Stomach (tissue), 9 donors: Measurements from ENCODE around the gene AUTS2. TPM values are rescaled to one million over a fixed set of nuclear protein-coding genes. Genes with fewer than 3 reads are reported as not detected.

Experiments used
- DNase-seq, 2 donors: peaks; one replicate each; pipeline versions ENCODE4 v3.0.0 to v3.0.0-alpha.2; 2013 to 2019
- H3K27ac ChIP-seq, 5 donors: fragments of 200-600 bp in 4 of 5; sonication (generic) in 4 of 5; one replicate each; pipeline ENCODE4 v1.5.1; 2013 to 2019; ENCODE audit warnings: mild to moderate bottlenecking in 1 of 5, moderate library complexity in 1 of 5
- H3K27me3 ChIP-seq, 3 donors: fragments of 200-600 bp; sonication (generic); one replicate each; pipeline ENCODE4 v1.5.1; 2017 to 2019; ENCODE audit warnings: mixed run types in 1 of 3
- H3K36me3 ChIP-seq, 4 donors: fragments of 200-600 bp; sonication (generic); 1 replicate in 3 of 4; 2 replicates in 1 of 4; pipeline ENCODE4 v1.5.1; 2016 to 2019
- H3K4me1 ChIP-seq, 4 donors: fragments of 200-600 bp; sonication (generic); one replicate each; pipeline ENCODE4 v1.5.1; 2016 to 2019
- H3K4me3 ChIP-seq, 4 donors: fragments of 200-600 bp; sonication (generic) in 3 of 4; one replicate each; pipeline ENCODE4 v1.5.1; 2016 to 2019; ENCODE audit warnings: mild to moderate bottlenecking in 1 of 4
- H3K9me3 ChIP-seq, 4 donors: fragments of 200-600 bp; sonication (generic); one replicate each; pipeline ENCODE4 v1.5.1; 2016 to 2019
- EP300 ChIP-seq: sonication (generic); formaldehyde crosslinking; IDR thresholded peaks from one replicate; pipeline ENCODE4 v1.6.1; 2017; ENCODE audit warnings: antibody characterized with exemption
- POLR2A ChIP-seq, 4 donors: fragments of 450-650 bp; IDR thresholded peaks; one replicate each; pipeline ENCODE4 v1.6.1; 2016; ENCODE audit warnings: antibody characterized with exemption in 4 of 4, control low read depth in 2 of 4, mild to moderate bottlenecking in 1 of 4, moderate library complexity in 1 of 4
- POLR2AphosphoS5 ChIP-seq, 3 donors: sonication (generic); formaldehyde crosslinking; IDR thresholded peaks; one replicate each; pipeline ENCODE4 v1.6.1; 2016; ENCODE audit warnings: antibody characterized with exemption in 3 of 3
- WGBS, 5 donors: extraction: QIAGEN DNeasy Blood & Tissue Kit in 3 of 5; methylation state at CpG; one replicate each; pipeline versions ENCODE4 v1.1.5 to v1.1.7; 2013 to 2018; 5-methylcytosine and 5-hydroxymethylcytosine counted together
- intact Hi-C: fragments of 100-400 bp; cut with DNase I; formaldehyde crosslinking; loops from one replicate; pipeline ENCODE4 v1.15.1; 2023; ENCODE audit warnings: low total_unique reads
- polyA plus RNA-seq, 3 donors: library from polyadenylated mRNA; stranded (reverse); fragments of 200-250 nt; gene quantifications; one replicate each; pipeline ENCODE4 v1.2.3, GENCODE V29; 2013
- total RNA-seq, 5 donors: library from RNA; depleted of rRNA; stranded (reverse); fragments of >200 nt; gene quantifications; one replicate each; pipeline versions ENCODE4 v1.1.0 to v1.2.3, GENCODE V29; 2014 to 2016
- TF ChIP-seq, protein P1 (sequence below), 7 experiments: fragments of 450-650 bp in 4 of 7; fragments of 200-600 bp in 3 of 7; sonication (generic) in 3 of 7; IDR thresholded peaks; one replicate each; pipeline ENCODE4 v1.5.1; 2016 to 2019; ENCODE audit warnings: antibody characterized with exemption in 7 of 7, control low read depth in 2 of 7, mild to moderate bottlenecking in 1 of 7
- donor health status: healthy with polysubstance abuse.
- donor health status: Bipolar disorder and iron deficiency.
- donor health status: healthy.

The AUTS2 gene
- total and polyA plus RNA-seq, 8 donors, result 3.8 to 90.3 (median 38.1) TPM

DNA sequence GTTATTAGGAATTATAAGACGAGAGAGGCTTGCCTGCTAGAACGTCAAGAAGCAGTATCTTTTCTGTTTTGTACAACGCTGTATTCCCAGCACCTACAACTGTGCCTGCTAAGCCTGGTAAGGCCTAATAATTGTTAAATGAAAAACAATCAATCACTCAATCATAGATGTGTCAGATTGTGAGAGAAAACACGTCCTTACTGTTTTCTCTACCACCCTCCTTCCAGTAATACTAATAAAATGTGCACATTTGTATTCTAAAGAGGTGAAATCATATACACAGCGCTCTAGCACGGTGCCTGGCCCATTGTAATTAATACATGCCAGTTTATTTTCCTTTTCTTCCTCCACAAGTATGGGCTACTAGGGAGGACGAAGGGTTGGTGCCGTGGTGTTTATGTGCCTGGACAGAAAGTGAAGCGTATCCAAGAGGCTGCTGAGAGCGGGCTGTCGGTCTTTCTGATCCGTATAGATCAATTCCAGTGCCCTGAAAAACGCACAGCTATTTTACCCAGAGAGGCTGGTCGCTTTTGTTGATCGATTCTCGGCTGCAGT, 1.5 kb upstream of the AUTS2 start:
- no peak for DNase-seq
- H3K27ac ChIP-seq, result peak overlapping the region; percentile 68 to 89 (median 85)
- peaks cover 26 to 47% (median 37%) of the 10 kb centered on the region in 4 donors for H3K4me1 ChIP-seq
- no peaks in the 10 kb centered on the region for H3K36me3 ChIP-seq
- no peaks in the 10 kb centered on the region for H3K9me3 ChIP-seq
- peak overlapping the region; percentile 61 to 89 (median 81) for H3K4me3 ChIP-seq
- TF ChIP-seq POLR2A (IDR thresholded peaks at IDR 0.05) (no peak), EP300 (no peak), POLR2AphosphoS5 (IDR thresholded peaks at IDR 0.05) (no peak)
- TF ChIP-seq, protein P1, sequence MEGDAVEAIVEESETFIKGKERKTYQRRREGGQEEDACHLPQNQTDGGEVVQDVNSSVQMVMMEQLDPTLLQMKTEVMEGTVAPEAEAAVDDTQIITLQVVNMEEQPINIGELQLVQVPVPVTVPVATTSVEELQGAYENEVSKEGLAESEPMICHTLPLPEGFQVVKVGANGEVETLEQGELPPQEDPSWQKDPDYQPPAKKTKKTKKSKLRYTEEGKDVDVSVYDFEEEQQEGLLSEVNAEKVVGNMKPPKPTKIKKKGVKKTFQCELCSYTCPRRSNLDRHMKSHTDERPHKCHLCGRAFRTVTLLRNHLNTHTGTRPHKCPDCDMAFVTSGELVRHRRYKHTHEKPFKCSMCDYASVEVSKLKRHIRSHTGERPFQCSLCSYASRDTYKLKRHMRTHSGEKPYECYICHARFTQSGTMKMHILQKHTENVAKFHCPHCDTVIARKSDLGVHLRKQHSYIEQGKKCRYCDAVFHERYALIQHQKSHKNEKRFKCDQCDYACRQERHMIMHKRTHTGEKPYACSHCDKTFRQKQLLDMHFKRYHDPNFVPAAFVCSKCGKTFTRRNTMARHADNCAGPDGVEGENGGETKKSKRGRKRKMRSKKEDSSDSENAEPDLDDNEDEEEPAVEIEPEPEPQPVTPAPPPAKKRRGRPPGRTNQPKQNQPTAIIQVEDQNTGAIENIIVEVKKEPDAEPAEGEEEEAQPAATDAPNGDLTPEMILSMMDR (IDR thresholded peaks at IDR 0.05), result no peak
- H3K27me3 ChIP-seq, result peaks cover 0 to 37% (median 29%) of the 10 kb centered on the region in 3 donors
- intact Hi-C loops, result no loop called here
- WGBS, 5 donors, result 9 to 14% (median 12%) methylated on average over 16 of the region's 16 CpGs

DNA sequence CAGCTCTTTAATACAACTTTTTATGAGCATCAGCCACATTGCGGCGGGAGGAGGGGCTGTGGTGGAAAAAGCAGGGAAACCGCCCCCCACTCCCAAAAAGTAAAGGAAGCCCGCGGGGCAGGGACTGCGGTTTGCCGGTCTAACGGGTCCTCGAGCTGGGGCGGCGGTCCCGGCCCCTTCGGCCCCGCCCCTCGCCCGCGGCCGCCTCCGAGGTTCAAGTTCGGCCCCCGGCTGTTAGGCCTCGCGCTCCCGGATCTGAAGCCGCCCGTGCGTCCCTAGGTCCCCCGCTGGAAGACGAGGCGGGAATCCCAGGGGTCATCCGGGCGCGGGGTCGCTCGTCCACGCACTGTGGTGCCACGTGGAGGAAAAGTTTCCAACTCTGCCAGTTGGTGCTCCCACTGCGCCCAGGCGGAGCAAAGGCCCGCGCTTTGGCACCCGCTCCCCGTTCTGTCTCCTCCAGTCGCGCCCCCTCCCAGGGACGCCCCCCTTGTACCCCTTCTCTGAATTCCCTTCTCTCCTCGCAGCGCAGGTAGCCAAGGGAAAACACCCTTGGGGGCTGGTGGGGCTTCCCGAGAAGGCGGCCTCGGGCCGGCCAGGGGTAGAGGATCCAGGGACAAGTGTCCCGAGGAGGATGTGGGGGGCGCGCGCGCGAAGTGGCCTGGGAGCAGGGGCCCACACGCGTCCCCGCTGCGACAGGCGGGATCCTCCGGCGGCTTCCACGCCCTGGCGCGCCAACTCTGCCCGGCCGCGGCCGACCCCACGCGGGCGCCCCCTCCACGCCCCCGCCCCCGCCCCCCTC, 798 bp upstream of the AUTS2 start:
- 0 to 3% (median 1%) methylated on average over 16 to 76 of the region's 78 CpGs for WGBS, 5 donors
- Histone ChIP-seq H3K27ac (peak overlapping the region; percentile 68 to 89 (median 85)), H3K36me3 (no peaks in the 10 kb centered on the region), H3K9me3 (no peaks in the 10 kb centered on the region), H3K4me1 (peaks cover 26 to 47% (median 37%) of the 10 kb centered on the region in 4 donors), H3K4me3 (peak overlapping the region; percentile 61 to 89 (median 81)), H3K27me3 (peaks cover 0 to 37% (median 29%) of the 10 kb centered on the region in 3 donors)
- DNase-seq, result peak; percentile 26 to 79
- no peak for TF ChIP-seq EP300
- no peak for TF ChIP-seq POLR2A (IDR thresholded peaks at IDR 0.05)
- TF ChIP-seq, protein P1 (IDR thresholded peaks at IDR 0.05), result no peak
- no peak for TF ChIP-seq POLR2AphosphoS5 (IDR thresholded peaks at IDR 0.05)
- intact Hi-C loops, result no loop called here

DNA sequence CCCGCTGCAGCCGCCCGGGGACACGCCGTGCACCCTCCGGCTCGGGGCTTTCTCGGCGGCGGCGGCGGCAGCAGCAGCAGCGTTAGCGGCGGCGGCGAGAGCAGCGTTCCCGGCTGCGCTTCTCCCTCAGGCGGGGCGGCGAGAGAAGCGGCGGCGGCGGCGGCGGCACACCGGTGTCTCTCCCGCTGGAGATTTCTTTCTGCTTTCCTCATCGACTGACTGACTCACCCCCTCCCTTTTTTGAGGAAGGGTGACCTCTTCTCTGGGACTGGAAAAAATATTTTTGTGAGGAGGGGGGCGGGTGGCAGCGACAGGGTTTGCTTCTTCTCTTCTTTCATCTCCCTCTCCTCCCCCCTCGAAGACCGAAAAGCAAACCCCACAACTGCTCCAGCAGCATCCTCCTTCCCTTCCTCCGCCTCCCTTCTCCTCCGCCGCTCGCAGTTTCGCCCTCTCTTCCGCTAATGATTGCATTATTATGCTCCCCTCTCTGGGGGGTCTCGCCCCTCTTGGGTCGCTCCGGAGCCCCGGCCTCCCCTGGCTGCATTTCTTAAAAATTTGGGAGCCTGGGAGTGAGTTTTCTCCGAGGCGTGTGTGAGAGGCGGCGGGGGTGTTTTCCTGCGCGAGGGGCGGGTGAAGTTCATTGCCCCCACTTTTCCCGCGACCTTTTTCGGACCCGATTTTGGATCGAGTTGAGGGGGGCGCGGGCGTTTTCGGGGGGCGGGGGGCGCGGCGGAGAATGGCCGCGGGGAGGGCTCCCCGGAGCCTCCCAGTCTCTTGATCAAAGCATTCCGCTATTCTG, 411 bp downstream of the AUTS2 start:
- H3K9me3 ChIP-seq, result no peaks in the 10 kb centered on the region

More for the DNA sequence above, 411 bp downstream of the AUTS2 start:
- H3K36me3 ChIP-seq, result no peaks in the 10 kb centered on the region
- peak overlapping the region; percentile 30 to 89 (median 72) for H3K27ac ChIP-seq
- 0 to 1% (median 1%) methylated on average over 42 to 70 of the region's 70 CpGs for WGBS, 5 donors
- intact Hi-C loops, result no loop called here
- peak overlapping the region; percentile 61 to 89 (median 81) for H3K4me3 ChIP-seq
- no peak for TF ChIP-seq EP300
- TF ChIP-seq, protein P1 (IDR thresholded peaks at IDR 0.05), result no peak
- TF ChIP-seq POLR2AphosphoS5 (IDR thresholded peaks at IDR 0.05), result no peak
- no peak for TF ChIP-seq POLR2A (IDR thresholded peaks at IDR 0.05)
- H3K27me3 ChIP-seq, result peaks cover 0 to 38% (median 29%) of the 10 kb centered on the region in 3 donors
- H3K4me1 ChIP-seq, result peaks cover 26 to 53% (median 37%) of the 10 kb centered on the region in 4 donors
- DNase-seq, result no peak
